ENCODE data around the gene YIF1A. TPM values are rescaled to one million over a fixed set of nuclear protein-coding genes. Genes with fewer than 3 reads are reported as not detected.

YIF1A gene
- total RNA-seq, 1 experiment from 2014 or later, result 54.7 TPM

DNA sequence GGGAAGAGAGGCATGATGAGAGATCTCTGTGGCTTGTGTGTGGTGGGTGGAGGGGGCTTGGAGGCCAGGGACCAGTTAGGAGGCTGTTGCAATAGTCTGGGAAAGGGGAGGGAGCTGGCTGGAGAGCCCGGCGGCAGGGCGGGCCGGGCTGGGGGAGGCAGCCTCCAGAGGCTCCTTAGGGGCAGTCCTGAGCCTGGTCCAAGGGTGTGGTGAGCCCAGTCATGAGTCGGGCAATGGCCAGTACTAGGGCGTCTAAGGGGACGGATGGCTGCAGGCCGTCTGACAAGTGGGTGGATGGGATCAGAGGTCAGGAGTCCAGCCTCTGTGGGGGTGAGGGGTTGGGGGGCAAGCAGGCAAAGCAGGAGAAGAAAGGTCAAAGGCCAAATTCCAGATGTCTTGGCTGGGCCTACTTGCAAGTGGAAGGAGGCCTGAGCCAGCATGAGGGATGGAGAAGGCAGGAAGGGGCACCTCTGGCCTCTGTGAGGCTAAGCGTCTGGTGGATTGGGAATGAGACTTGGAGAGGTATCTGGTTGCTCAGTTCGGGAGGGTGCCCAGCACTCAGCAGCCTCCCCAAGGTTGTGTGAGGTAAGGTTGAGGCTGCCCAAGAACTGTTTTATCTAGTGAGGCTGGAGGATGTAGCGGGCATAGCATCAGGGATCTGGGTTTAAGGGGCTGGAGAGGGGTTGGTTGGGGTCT lies 33.9 kb upstream of the YIF1A start:
- Histone ChIP-seq H3K9ac (ENCODE audit: low read length) (no peak overlapping the region), H3K79me2 (ENCODE audit: insufficient read depth, low read length) (no peaks in the 10 kb centered on the region), H4K20me1 (ENCODE audit: insufficient read depth) (no peaks in the 10 kb centered on the region), H3K4me3 (replicated peaks in 1 of 2; ENCODE audit: low read depth in 1 of 2, low read length in 2 of 2) (no peak overlapping the region), H2AFZ (ENCODE audit: low read depth, low read length, poor library complexity, severe bottlenecking) (no peak overlapping the region), H3K9me3 (ENCODE audit: control insufficient read depth in 1 of 2, insufficient read depth in 1 of 2, low read depth in 1 of 2, low read length in 2 of 2) (no peaks in the 10 kb centered on the region), H3K27ac (ENCODE audit: low read depth, low read length) (no peak overlapping the region), H3K27me3 (ENCODE audit: insufficient read depth, low read length) (no peaks in the 10 kb centered on the region), H3K4me1 (ENCODE audit: control insufficient read depth in 1 of 2, insufficient read depth in 2 of 2, low read length in 2 of 2) (peaks cover 7 to 36% of the 10 kb centered on the region in 2 experiments), H3K4me2 (ENCODE audit: low read length) (no peak overlapping the region), H3K36me3 (ENCODE audit: control insufficient read depth in 1 of 2, insufficient read depth in 2 of 2, low read length in 2 of 2) (no peaks in the 10 kb centered on the region), H3K9me2 (ENCODE audit: insufficient read depth) (no peaks in the 10 kb centered on the region)
- RAD21 ChIA-PET (ENCODE audit: low non-redundant PET in 1 of 2, low total read pairs in 2 of 2, uncharacterized antibody in 2 of 2, unreplicated experiment in 2 of 2), result no interaction called here
- DNase-seq (ENCODE audit: low read depth, low spot score) (no peak), ATAC-seq (no peak)
- BruUV-seq (replicated peaks), result no TSS peak
- intact Hi-C loops (cut with micrococcal nuclease), result no loop called here
- POLR2A ChIA-PET, result interaction anchor here (1.8 kb wide), 1 partner anchor 11 kb away, joined by 7 read pairs; no protein-coding TSS in a partner anchor
- TF ChIP-seq POLR2AphosphoS5 (IDR thresholded peaks at IDR 0.05; ENCODE audit: low read depth, low read length) (no peak), ELF1 (IDR thresholded peaks at IDR 0.05; ENCODE audit: borderline replicate concordance, low read depth) (no peak), TCF7L2 (IDR thresholded peaks at IDR 0.05; ENCODE audit: borderline replicate concordance, extremely low read depth, insufficient read depth, insufficient read length) (no peak), JUND (IDR thresholded peaks at IDR 0.05) (no peak), POLR2A (IDR thresholded peaks at IDR 0.05; ENCODE audit: borderline replicate concordance, extremely low read depth, insufficient read depth, insufficient read length) (no peak), YY1 (IDR thresholded peaks at IDR 0.05; ENCODE audit: extremely low read depth, insufficient replicate concordance, low read depth, low read length) (no peak), SP1 (IDR thresholded peaks at IDR 0.05; ENCODE audit: low read depth) (no peak), SRF (IDR thresholded peaks at IDR 0.05; ENCODE audit: low read depth) (no peak), EGR1 (IDR thresholded peaks at IDR 0.05; ENCODE audit: low read depth) (no peak), SIN3A (IDR thresholded peaks at IDR 0.05; ENCODE audit: low read depth) (no peak), EZH2 (IDR thresholded peaks at IDR 0.05) (no peak), ZFX (IDR thresholded peaks at IDR 0.05) (no peak)
- TF ChIP-seq, protein P1, sequence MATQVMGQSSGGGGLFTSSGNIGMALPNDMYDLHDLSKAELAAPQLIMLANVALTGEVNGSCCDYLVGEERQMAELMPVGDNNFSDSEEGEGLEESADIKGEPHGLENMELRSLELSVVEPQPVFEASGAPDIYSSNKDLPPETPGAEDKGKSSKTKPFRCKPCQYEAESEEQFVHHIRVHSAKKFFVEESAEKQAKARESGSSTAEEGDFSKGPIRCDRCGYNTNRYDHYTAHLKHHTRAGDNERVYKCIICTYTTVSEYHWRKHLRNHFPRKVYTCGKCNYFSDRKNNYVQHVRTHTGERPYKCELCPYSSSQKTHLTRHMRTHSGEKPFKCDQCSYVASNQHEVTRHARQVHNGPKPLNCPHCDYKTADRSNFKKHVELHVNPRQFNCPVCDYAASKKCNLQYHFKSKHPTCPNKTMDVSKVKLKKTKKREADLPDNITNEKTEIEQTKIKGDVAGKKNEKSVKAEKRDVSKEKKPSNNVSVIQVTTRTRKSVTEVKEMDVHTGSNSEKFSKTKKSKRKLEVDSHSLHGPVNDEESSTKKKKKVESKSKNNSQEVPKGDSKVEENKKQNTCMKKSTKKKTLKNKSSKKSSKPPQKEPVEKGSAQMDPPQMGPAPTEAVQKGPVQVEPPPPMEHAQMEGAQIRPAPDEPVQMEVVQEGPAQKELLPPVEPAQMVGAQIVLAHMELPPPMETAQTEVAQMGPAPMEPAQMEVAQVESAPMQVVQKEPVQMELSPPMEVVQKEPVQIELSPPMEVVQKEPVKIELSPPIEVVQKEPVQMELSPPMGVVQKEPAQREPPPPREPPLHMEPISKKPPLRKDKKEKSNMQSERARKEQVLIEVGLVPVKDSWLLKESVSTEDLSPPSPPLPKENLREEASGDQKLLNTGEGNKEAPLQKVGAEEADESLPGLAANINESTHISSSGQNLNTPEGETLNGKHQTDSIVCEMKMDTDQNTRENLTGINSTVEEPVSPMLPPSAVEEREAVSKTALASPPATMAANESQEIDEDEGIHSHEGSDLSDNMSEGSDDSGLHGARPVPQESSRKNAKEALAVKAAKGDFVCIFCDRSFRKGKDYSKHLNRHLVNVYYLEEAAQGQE (IDR thresholded peaks at IDR 0.05; ENCODE audit: low read depth), result no peak
- TF ChIP-seq, protein P2, sequence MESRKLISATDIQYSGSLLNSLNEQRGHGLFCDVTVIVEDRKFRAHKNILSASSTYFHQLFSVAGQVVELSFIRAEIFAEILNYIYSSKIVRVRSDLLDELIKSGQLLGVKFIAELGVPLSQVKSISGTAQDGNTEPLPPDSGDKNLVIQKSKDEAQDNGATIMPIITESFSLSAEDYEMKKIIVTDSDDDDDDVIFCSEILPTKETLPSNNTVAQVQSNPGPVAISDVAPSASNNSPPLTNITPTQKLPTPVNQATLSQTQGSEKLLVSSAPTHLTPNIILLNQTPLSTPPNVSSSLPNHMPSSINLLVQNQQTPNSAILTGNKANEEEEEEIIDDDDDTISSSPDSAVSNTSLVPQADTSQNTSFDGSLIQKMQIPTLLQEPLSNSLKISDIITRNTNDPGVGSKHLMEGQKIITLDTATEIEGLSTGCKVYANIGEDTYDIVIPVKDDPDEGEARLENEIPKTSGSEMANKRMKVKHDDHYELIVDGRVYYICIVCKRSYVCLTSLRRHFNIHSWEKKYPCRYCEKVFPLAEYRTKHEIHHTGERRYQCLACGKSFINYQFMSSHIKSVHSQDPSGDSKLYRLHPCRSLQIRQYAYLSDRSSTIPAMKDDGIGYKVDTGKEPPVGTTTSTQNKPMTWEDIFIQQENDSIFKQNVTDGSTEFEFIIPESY (IDR thresholded peaks at IDR 0.05; ENCODE audit: extremely low read depth, insufficient replicate concordance, low read length), result no peak
- TF ChIP-seq, protein P3, sequence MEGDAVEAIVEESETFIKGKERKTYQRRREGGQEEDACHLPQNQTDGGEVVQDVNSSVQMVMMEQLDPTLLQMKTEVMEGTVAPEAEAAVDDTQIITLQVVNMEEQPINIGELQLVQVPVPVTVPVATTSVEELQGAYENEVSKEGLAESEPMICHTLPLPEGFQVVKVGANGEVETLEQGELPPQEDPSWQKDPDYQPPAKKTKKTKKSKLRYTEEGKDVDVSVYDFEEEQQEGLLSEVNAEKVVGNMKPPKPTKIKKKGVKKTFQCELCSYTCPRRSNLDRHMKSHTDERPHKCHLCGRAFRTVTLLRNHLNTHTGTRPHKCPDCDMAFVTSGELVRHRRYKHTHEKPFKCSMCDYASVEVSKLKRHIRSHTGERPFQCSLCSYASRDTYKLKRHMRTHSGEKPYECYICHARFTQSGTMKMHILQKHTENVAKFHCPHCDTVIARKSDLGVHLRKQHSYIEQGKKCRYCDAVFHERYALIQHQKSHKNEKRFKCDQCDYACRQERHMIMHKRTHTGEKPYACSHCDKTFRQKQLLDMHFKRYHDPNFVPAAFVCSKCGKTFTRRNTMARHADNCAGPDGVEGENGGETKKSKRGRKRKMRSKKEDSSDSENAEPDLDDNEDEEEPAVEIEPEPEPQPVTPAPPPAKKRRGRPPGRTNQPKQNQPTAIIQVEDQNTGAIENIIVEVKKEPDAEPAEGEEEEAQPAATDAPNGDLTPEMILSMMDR (IDR thresholded peaks at IDR 0.05 in 2 of 3, conservative IDR thresholded peaks at IDR 0.05 in 1 of 3; ENCODE audit: borderline replicate concordance in 1 of 3, insufficient read depth in 1 of 3, low read depth in 2 of 3, low read length in 2 of 3), result no peak
- CTCF ChIA-PET, result interaction anchor here (1.4 kb wide), 1 partner anchor 10 kb away, joined by 6 read pairs; no protein-coding TSS in a partner anchor

All from HCT116 (cell line).